C4-2B (cell line): ENCODE results near the gene ACTL8.

Experiments used
- ZFX ChIP-seq: fragments of 450-650 bp; IDR thresholded peaks from 2 replicates; pipeline ENCODE4 v1.6.1; 2017
- TF ChIP-seq, protein P1 (sequence below): fragments of 450-650 bp; conservative IDR thresholded peaks from 2 replicates; pipeline ENCODE4 v1.5.1; 2017; ENCODE audit warnings: mild to moderate bottlenecking

DNA sequence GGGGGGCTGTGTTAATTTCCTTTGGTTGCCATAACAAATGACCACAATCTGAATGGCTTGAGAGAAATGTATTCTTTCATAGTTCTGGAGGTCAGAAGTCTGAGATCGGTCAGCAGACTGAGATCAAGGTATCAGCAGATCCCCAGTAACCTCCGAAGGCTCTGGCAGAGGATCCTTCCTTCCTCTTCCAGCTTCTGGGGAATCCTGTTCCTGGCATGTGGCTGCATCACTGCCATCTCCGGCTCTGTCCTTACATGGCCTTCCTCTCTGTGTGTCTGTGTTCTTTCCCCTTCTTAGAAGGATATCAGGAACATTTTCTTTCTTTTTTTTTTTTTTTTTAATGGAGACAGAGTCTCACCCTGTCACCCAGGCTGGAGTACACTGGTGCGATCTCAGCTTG lies 25.8 kb downstream of the ACTL8 start:
- TF ChIP-seq, protein P1, sequence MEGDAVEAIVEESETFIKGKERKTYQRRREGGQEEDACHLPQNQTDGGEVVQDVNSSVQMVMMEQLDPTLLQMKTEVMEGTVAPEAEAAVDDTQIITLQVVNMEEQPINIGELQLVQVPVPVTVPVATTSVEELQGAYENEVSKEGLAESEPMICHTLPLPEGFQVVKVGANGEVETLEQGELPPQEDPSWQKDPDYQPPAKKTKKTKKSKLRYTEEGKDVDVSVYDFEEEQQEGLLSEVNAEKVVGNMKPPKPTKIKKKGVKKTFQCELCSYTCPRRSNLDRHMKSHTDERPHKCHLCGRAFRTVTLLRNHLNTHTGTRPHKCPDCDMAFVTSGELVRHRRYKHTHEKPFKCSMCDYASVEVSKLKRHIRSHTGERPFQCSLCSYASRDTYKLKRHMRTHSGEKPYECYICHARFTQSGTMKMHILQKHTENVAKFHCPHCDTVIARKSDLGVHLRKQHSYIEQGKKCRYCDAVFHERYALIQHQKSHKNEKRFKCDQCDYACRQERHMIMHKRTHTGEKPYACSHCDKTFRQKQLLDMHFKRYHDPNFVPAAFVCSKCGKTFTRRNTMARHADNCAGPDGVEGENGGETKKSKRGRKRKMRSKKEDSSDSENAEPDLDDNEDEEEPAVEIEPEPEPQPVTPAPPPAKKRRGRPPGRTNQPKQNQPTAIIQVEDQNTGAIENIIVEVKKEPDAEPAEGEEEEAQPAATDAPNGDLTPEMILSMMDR = no peak
- TF ChIP-seq ZFX = no peak
